Pancreas (tissue), 10 donors: ENCODE data around the gene MTG2. TPM values are rescaled to one million over a fixed set of nuclear protein-coding genes. Genes with fewer than 3 reads are reported as not detected.

Experiments
- ATAC-seq, 4 donors: fragments of 200-7000 bp; cut with Tn5 transposase; one replicate each; pipeline versions ENCODE4 v1.8.0 to v1.9.1; 2020; ENCODE audit warnings: mild to moderate bottlenecking in 4 of 4, moderate library complexity in 4 of 4
- DNase-seq, 6 donors: peaks; one replicate each; pipeline ENCODE4 v3.0.0-alpha.2; 2020
- FAIRE-seq: peaks from 2 replicates; lab custom pipeline; 2012; peaks lifted over from hg19 to GRCh38; lab: Jason Lieb, UNC
- H3K27ac ChIP-seq, 4 donors: fragments of 200-600 bp; sonication (generic); 1 replicate in 3 of 4; 2 replicates in 1 of 4; pipeline versions ENCODE4 v1.5.0 to v1.8.0; 2020
- H3K27me3 ChIP-seq, 4 donors: fragments of 200-600 bp; one replicate each; pipeline ENCODE4 v1.8.0; 2021
- H3K36me3 ChIP-seq, 3 donors: fragments of 200-600 bp; sonication (generic) in 1 of 3; one replicate each; pipeline versions ENCODE4 v1.5.0 to v1.8.0; 2020 to 2021
- H3K4me1 ChIP-seq, 3 donors: fragments of 200-600 bp; one replicate each; pipeline ENCODE4 v1.8.0; 2021
- H3K4me3 ChIP-seq, 4 donors: fragments of 200-600 bp; sonication (generic) in 2 of 4; one replicate each; pipeline versions ENCODE4 v1.5.0 to v1.8.0; 2020 to 2021
- H3K9me3 ChIP-seq, 4 donors: fragments of 200-600 bp; one replicate each; pipeline ENCODE4 v1.8.0; 2021
- WGBS, 2 donors: extraction: QIAGEN DNeasy Blood & Tissue Kit; methylation state at CpG; one replicate each; pipeline ENCODE4 v1.1.7; 2013; 5-methylcytosine and 5-hydroxymethylcytosine counted together
- intact Hi-C, 3 donors: fragments of 100-400 bp; cut with DNase I; formaldehyde crosslinking; loops; one replicate each; pipeline versions ENCODE4 v1.11.1 to v1.14.2; 2022
- polyA plus RNA-seq, 2 donors: library from polyadenylated mRNA; stranded (reverse); fragments of 200-250 nt; gene quantifications; one replicate each; pipeline ENCODE4 v1.2.3, GENCODE V29; 2013
- total RNA-seq, 6 donors: library from RNA; stranded (reverse); fragmentation: NEBNext Ultra II Directional in 4 of 6; extraction: Animal tissue kit (Norgen Biotek cat#: 25700) in 4 of 6; gene quantifications; one replicate each; pipeline versions ENCODE4 v1.2.1 to v1.2.4, GENCODE V29; 2021 to 2023
- TF ChIP-seq, protein P1 (sequence below), 4 donors: fragments of 200-600 bp; sonication (generic) in 3 of 4; IDR thresholded peaks; one replicate each; pipeline versions ENCODE4 v1.5.0 to v1.8.0; 2021; ENCODE audit warnings: antibody characterized with exemption in 4 of 4
- donor health status: healthy with polysubstance abuse.
- donor health status: DM: no; HTN: no; CAD: no; lungs with moderate emphysema.
- donor health status: DM: no; HTN: no; CAD: no.
- donor health status: control.
- donor health status: control.
- donor health status: Bipolar disorder and iron deficiency.
- donor health status: DM: yes; HTN: yes; CAD: no.
- donor health status: DM: no; HTN: no; CAD: no.
- donor health status: DM: no; HTN: no; CAD: no.
- donor health status: DM: yes; HTN: yes; CAD: no.

Gene MTG2
- total and polyA plus RNA-seq, 8 donors: 9.7 to 55.3 (median 14.2) TPM

- no peak for FAIRE-seq
These were observed 9.8 kb downstream of the MTG2 start for GRCh38 chr20:62192635-62193034.

DNA sequence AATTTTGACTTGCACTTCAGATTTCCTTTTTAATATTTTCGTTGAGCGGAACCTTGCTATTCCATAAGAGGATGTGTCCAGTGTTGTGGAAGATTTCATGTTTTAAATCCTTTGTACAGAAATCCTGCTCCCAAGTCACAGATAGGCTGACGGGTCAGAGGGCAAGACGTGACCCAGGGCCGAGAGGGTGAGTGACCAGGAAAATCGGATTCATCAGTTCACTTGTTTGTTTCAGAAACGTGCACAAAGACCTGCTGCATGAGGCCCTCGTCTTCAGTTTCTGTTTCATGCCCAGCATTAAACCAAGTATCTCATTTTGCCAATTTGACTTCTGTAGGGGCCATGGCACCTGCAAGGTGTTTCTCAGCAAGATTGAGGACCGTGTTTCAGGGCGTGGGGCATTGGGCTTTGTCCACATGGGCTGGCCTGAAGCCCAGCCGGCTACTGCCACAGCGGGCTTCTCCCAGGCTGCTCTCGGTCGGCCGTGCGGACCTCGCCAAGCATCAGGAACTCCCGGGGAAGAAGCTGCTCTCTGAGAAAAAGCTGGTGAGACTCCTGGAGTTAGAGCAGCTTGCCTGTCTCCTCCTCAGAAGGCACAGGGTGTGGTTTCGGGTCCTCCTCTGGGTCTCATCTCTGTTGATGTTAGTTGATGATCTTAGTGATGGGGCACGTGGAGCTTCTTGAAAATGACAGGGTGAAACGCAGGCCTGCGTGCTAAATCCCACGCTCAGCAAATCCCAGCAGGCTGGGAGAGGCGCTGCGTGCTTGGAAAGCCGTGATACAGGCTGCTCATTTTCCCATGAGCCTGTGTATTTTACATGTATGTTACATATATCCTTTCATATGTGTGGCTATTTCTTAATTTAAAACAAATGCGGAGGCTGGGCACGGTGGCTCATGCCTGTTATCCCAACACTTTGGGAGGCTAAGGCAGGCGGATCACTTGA is 10.5 kb downstream of the MTG2 start:
- H3K9me3 ChIP-seq: no peaks in the 10 kb centered on the region
- intact Hi-C loops: no loop called here
- TF ChIP-seq, protein P1, sequence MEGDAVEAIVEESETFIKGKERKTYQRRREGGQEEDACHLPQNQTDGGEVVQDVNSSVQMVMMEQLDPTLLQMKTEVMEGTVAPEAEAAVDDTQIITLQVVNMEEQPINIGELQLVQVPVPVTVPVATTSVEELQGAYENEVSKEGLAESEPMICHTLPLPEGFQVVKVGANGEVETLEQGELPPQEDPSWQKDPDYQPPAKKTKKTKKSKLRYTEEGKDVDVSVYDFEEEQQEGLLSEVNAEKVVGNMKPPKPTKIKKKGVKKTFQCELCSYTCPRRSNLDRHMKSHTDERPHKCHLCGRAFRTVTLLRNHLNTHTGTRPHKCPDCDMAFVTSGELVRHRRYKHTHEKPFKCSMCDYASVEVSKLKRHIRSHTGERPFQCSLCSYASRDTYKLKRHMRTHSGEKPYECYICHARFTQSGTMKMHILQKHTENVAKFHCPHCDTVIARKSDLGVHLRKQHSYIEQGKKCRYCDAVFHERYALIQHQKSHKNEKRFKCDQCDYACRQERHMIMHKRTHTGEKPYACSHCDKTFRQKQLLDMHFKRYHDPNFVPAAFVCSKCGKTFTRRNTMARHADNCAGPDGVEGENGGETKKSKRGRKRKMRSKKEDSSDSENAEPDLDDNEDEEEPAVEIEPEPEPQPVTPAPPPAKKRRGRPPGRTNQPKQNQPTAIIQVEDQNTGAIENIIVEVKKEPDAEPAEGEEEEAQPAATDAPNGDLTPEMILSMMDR (IDR thresholded peaks at IDR 0.05): no peak
- no peaks in the 10 kb centered on the region for H3K4me1 ChIP-seq
- no peak overlapping the region for H3K4me3 ChIP-seq
- H3K27ac ChIP-seq: no peak overlapping the region
- FAIRE-seq (no peak), DNase-seq (peak in 3 of 6 donors; percentile 7 to 43 (median 31)), ATAC-seq (no peak)
- no peaks in the 10 kb centered on the region for H3K27me3 ChIP-seq
- H3K36me3 ChIP-seq: peaks cover 0 to 24% (median 0%) of the 10 kb centered on the region in 3 donors
- 87 to 90% methylated on average over 29 of the region's 29 CpGs for WGBS, 2 donors

More at GRCh38 chr20:62192635-62193034, 9.8 kb downstream of the MTG2 start:
- Histone ChIP-seq H3K27ac (no peak overlapping the region), H3K4me3 (no peak overlapping the region), H3K9me3 (no peaks in the 10 kb centered on the region), H3K27me3 (no peaks in the 10 kb centered on the region), H3K4me1 (no peaks in the 10 kb centered on the region), H3K36me3 (peaks cover 0 to 17% (median 0%) of the 10 kb centered on the region in 3 donors)
- DNase-seq (peak in 3 of 6 donors; percentile 2 to 29 (median 20)), ATAC-seq (no peak)
- intact Hi-C loops: no loop called here
- TF ChIP-seq, protein P1 (IDR thresholded peaks at IDR 0.05): no peak
- 79 to 81% methylated on average over 10 of the region's 10 CpGs for WGBS, 2 donors

DNA sequence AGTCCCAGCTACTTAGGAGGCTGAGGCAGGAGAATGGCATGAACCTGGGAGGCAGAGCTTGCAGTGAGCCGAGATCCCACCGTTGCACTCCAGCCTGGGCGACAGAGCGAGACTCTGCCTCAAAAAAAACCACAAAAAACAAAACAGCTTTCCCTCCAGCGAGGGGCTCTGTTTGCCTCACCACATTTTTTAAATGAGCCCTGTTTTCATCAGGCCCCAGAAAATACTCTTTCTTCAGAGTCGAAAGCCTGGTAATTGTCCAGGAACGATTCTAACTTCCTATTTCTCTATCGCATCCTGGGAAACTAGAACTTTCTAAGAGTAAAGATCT is 12.2 kb downstream of the MTG2 start:
- DNase-seq: peak in 2 of 6 donors; percentile 0 to 5
- intact Hi-C loops: no loop called here
- Histone ChIP-seq H3K4me1 (no peaks in the 10 kb centered on the region), H3K27ac (no peak overlapping the region), H3K27me3 (no peaks in the 10 kb centered on the region), H3K9me3 (no peaks in the 10 kb centered on the region), H3K36me3 (peaks cover 3 to 40% (median 5%) of the 10 kb centered on the region in 3 donors), H3K4me3 (no peak overlapping the region)
- WGBS, 2 donors: 83 to 85% methylated on average over 8 of the region's 8 CpGs
- no peak for ATAC-seq
- no peak for FAIRE-seq
- TF ChIP-seq, protein P1 (IDR thresholded peaks at IDR 0.05): no peak

- no peak overlapping the region for H3K4me3 ChIP-seq
- TF ChIP-seq, protein P1 (IDR thresholded peaks at IDR 0.05): no peak
- H3K27me3 ChIP-seq: no peaks in the 10 kb centered on the region
- H3K27ac ChIP-seq: no peak overlapping the region
- intact Hi-C loops: no loop called here
- H3K4me1 ChIP-seq: no peaks in the 10 kb centered on the region
- peaks cover 5 to 44% (median 10%) of the 10 kb centered on the region in 3 donors for H3K36me3 ChIP-seq
- DNase-seq (peak in 3 of 6 donors; percentile 4 to 36 (median 21)), FAIRE-seq (no peak), ATAC-seq (no peak)
- no peaks in the 10 kb centered on the region for H3K9me3 ChIP-seq
- WGBS, 2 donors: 93 to 95% methylated on average over 10 of the region's 10 CpGs
These were observed 12.9 kb downstream of the MTG2 start for GRCh38 chr20:62195736-62196135.

DNA sequence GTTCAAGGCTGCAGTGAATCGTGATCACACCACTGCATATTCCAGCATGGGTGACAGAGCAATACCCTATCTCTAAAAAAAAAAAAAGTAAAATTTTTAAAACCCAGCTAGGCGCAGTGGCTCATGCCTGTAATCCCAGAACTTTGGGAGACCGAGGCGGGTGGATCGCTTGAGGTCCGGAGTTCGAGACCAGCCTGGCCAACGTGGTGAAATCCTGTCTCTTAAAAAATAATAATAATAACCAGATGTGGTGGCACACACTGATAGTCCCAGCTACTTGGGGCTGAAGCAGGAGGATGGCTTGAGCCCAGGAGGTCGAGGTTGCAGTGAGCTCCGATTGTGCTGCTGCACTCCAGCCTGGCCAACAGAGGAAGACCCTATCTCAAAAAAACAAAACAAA is 13.5 kb downstream of the MTG2 start:
- DNase-seq (peak in 1 of 6 donors; percentile 16), FAIRE-seq (no peak), ATAC-seq (no peak)
- Histone ChIP-seq H3K36me3 (peaks cover 5 to 47% (median 16%) of the 10 kb centered on the region in 3 donors), H3K4me1 (no peaks in the 10 kb centered on the region), H3K9me3 (no peaks in the 10 kb centered on the region), H3K27ac (no peak overlapping the region), H3K27me3 (no peaks in the 10 kb centered on the region), H3K4me3 (no peak overlapping the region)
- intact Hi-C loops: no loop called here
- 93 to 98% methylated on average over 10 of the region's 10 CpGs for WGBS, 2 donors
- TF ChIP-seq, protein P1 (IDR thresholded peaks at IDR 0.05): no peak
